ENCODE data around the gene ODC1.

The ODC1 gene

GRCh38 chr2:10412380-10412779 is 35.7 kb downstream of the ODC1 start:
- ATAC-seq (ENCODE audit: insufficient read depth, low read depth) (0 out of 3 replicates have a peak, but pooled peaks have one; percentile 27), DNase-seq (peak; percentile 24)
- Histone ChIP-seq H3K4me3 (ENCODE audit: low read depth in 1 of 2, low read length in 2 of 2) (no peak overlapping the region), H3K79me2 (ENCODE audit: insufficient read depth, low read length) (no peaks in the 10 kb centered on the region), H3K9me3 (ENCODE audit: insufficient read depth, low read length, severe bottlenecking) (no peaks in the 10 kb centered on the region), H3K9ac (ENCODE audit: low read depth, low read length) (no peak overlapping the region), H3K4me2 (ENCODE audit: insufficient read depth, low read length) (no peak overlapping the region), H2AFZ (ENCODE audit: low read depth, low read length) (no peak overlapping the region), H3K27ac (ENCODE audit: low read length) (no peak overlapping the region), H3K27me3 (ENCODE audit: insufficient read depth, low read length, poor library complexity) (no peaks in the 10 kb centered on the region), H4K20me1 (ENCODE audit: insufficient read depth, low read length) (peaks cover 21% of the 10 kb centered on the region), H3K4me1 (ENCODE audit: insufficient read depth, low read length) (peaks cover 13% of the 10 kb centered on the region), H3K36me3 (ENCODE audit: insufficient read depth, low read length) (no peaks in the 10 kb centered on the region)
- TF ChIP-seq, protein P1, sequence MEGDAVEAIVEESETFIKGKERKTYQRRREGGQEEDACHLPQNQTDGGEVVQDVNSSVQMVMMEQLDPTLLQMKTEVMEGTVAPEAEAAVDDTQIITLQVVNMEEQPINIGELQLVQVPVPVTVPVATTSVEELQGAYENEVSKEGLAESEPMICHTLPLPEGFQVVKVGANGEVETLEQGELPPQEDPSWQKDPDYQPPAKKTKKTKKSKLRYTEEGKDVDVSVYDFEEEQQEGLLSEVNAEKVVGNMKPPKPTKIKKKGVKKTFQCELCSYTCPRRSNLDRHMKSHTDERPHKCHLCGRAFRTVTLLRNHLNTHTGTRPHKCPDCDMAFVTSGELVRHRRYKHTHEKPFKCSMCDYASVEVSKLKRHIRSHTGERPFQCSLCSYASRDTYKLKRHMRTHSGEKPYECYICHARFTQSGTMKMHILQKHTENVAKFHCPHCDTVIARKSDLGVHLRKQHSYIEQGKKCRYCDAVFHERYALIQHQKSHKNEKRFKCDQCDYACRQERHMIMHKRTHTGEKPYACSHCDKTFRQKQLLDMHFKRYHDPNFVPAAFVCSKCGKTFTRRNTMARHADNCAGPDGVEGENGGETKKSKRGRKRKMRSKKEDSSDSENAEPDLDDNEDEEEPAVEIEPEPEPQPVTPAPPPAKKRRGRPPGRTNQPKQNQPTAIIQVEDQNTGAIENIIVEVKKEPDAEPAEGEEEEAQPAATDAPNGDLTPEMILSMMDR (IDR thresholded peaks at IDR 0.05; ENCODE audit: borderline replicate concordance, extremely low read depth, low read length, poor library complexity, severe bottlenecking): no peak
- no peak for TF ChIP-seq EZH2 (IDR thresholded peaks at IDR 0.05; ENCODE audit: borderline replicate concordance, low read depth, low read length, severe bottlenecking)

GRCh38 chr2:10411557-10411956 is 36.6 kb downstream of the ODC1 start:
- no peaks in the 10 kb centered on the region for H3K9me3 ChIP-seq (ENCODE audit: insufficient read depth, low read length, severe bottlenecking)
- H3K4me1 ChIP-seq (ENCODE audit: insufficient read depth, low read length): peaks cover 13% of the 10 kb centered on the region
- H3K9ac ChIP-seq (ENCODE audit: low read depth, low read length): no peak overlapping the region
- no peak overlapping the region for H3K4me2 ChIP-seq (ENCODE audit: insufficient read depth, low read length)
- ATAC-seq (ENCODE audit: insufficient read depth, low read depth): no peak
- H3K27me3 ChIP-seq (ENCODE audit: insufficient read depth, low read length, poor library complexity): no peaks in the 10 kb centered on the region
- no peak overlapping the region for H3K4me3 ChIP-seq (ENCODE audit: low read depth in 1 of 2, low read length in 2 of 2)
- H4K20me1 ChIP-seq (ENCODE audit: insufficient read depth, low read length): peaks cover 21% of the 10 kb centered on the region
- H3K36me3 ChIP-seq (ENCODE audit: insufficient read depth, low read length): no peaks in the 10 kb centered on the region
- no peak overlapping the region for H2AFZ ChIP-seq (ENCODE audit: low read depth, low read length)
- no peak for DNase-seq
- H3K79me2 ChIP-seq (ENCODE audit: insufficient read depth, low read length): no peaks in the 10 kb centered on the region
- TF ChIP-seq, protein P1 (IDR thresholded peaks at IDR 0.05; ENCODE audit: borderline replicate concordance, extremely low read depth, low read length, poor library complexity, severe bottlenecking): no peak
- no peak for TF ChIP-seq EZH2 (IDR thresholded peaks at IDR 0.05; ENCODE audit: borderline replicate concordance, low read depth, low read length, severe bottlenecking)
- H3K27ac ChIP-seq (ENCODE audit: low read length): no peak overlapping the region

DNA sequence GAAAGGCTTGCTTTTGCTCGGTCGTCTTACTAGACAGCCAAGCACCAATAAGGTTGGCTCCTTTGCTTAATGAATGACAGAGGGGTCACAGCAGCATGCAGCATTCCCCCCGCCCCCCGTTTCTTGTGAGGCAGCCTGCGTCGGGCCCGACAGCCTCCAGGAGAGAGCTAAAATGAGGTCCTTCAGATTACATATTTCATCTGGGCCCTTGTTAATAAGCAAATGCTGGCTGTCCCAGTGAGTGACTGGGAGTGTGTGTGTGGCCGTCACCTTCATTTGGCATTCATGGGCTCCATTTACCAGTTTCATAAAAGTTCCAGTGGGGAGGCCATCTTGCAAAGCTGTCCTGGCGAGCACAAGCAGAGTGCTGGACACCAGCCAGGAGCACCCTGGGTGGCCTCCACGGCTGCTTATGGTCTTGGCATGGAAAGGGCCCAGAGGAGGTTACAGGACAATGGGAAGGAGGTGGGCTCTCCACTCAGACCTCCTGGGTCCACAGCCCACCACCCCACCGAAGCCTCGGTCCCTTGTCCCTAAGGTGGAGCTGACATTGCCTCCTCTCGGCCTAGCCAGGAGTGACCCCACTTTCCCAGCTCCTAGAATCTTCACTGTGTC is 37.2 kb downstream of the ODC1 start:
- Histone ChIP-seq H3K27ac (ENCODE audit: low read length) (no peak overlapping the region), H3K4me2 (ENCODE audit: insufficient read depth, low read length) (no peak overlapping the region), H4K20me1 (ENCODE audit: insufficient read depth, low read length) (peaks cover 21% of the 10 kb centered on the region), H3K4me1 (ENCODE audit: insufficient read depth, low read length) (peaks cover 13% of the 10 kb centered on the region), H3K27me3 (ENCODE audit: insufficient read depth, low read length, poor library complexity) (no peaks in the 10 kb centered on the region), H3K9ac (ENCODE audit: low read depth, low read length) (no peak overlapping the region), H3K4me3 (ENCODE audit: low read depth in 1 of 2, low read length in 2 of 2) (no peak overlapping the region), H3K9me3 (ENCODE audit: insufficient read depth, low read length, severe bottlenecking) (no peaks in the 10 kb centered on the region), H3K79me2 (ENCODE audit: insufficient read depth, low read length) (no peaks in the 10 kb centered on the region), H2AFZ (ENCODE audit: low read depth, low read length) (no peak overlapping the region), H3K36me3 (ENCODE audit: insufficient read depth, low read length) (no peaks in the 10 kb centered on the region)
- DNase-seq: no peak
- ATAC-seq (ENCODE audit: insufficient read depth, low read depth): no peak
- no peak for TF ChIP-seq EZH2 (IDR thresholded peaks at IDR 0.05; ENCODE audit: borderline replicate concordance, low read depth, low read length, severe bottlenecking)
- TF ChIP-seq, protein P1 (IDR thresholded peaks at IDR 0.05; ENCODE audit: borderline replicate concordance, extremely low read depth, low read length, poor library complexity, severe bottlenecking): no peak
